Activated T-cell treated with anti-CD3 and anti-CD28 coated beads, Interleukin-2, amount 50 U/mL, for 24 hours (primary cell): ENCODE results near the gene C16orf90.
A peak's percentile ranks its signal among the peaks of the same experiment; 100 is the strongest.
"Not testable (repeated sequence)": the region's sequence is repeated elsewhere in the genome, so short reads cannot be mapped to it uniquely, and the experiment has no call there.

ENCODE experiments used
- DNase-seq: peaks from one replicate; pipeline ENCODE4 v3.0.0-alpha.2; 2020
- H3K27ac Mint-ChIP-seq: 2 replicates; pipeline ENCODE4 v1.8.0; 2020; ENCODE audit warnings: mild to moderate bottlenecking, mixed read lengths
- H3K27me3 Mint-ChIP-seq: 2 replicates; pipeline ENCODE4 v1.8.0; 2020; ENCODE audit warnings: mixed read lengths
- H3K36me3 Mint-ChIP-seq: 2 replicates; pipeline ENCODE4 v1.8.0; 2020; ENCODE audit warnings: low read depth, mixed read lengths
- H3K4me1 Mint-ChIP-seq: 2 replicates; pipeline ENCODE4 v1.8.0; 2020; ENCODE audit warnings: low read depth, mixed read lengths
- H3K4me3 Mint-ChIP-seq: 2 replicates; pipeline ENCODE4 v1.8.0; 2020; ENCODE audit warnings: mild to moderate bottlenecking, moderate library complexity, mixed read lengths
- H3K9me3 Mint-ChIP-seq: 2 replicates; pipeline ENCODE4 v1.8.0; 2020; ENCODE audit warnings: mixed read lengths

The C16orf90 gene

GRCh38 chr16:3481696-3482658, 13.3 kb downstream of the C16orf90 start:
- no peak for DNase-seq
- H3K9me3 Mint-ChIP-seq, result no peaks in the 10 kb centered on the region
- no peaks in the 10 kb centered on the region for H3K27me3 Mint-ChIP-seq
- H3K27ac Mint-ChIP-seq, result peak overlapping the region; percentile 66
- H3K36me3 Mint-ChIP-seq, result peaks cover 82% of the 10 kb centered on the region
- peaks cover 20% of the 10 kb centered on the region for H3K4me1 Mint-ChIP-seq
- H3K4me3 Mint-ChIP-seq, result no peak overlapping the region

DNA sequence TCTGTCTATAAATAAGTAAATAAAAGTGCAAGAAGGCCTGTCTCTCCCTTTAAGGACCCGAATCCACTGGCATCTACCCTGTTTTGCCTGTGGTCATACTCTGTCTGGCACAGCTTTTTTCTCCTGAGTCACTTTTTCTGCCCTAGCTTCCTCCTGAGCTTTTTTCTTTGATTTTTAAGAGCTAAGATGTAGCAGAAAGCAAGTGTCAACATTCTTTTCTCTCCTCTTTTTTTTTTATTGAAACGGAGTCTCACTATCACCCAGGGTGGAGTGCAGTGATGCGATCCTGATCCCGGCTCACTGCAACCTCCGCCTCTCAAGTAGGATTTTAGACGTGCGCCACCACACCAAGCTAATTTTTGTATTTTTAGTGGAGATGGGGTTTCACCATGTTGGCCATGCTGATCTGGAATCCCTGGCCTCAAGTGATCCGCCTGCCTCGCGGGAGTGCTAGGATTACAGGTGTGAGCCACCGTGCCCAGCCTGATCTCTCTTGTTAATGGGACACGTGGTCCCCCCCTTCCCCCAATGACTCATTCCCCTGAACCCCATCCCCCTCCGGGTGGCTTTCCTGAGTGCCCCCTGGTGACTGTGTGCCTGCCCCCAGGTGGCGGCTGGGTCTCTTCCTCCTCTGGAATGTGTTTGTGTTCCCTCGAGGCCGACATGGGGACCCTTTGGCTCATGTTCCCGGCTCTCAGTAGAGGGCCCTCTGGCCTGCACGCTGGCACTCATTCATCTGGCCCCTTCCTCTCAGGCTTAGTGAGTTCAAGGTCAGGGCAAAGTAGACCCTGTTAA, 14.2 kb downstream of the C16orf90 start:
- Mint-ChIP-seq H3K36me3 (peaks cover 79% of the 10 kb centered on the region), H3K9me3 (no peaks in the 10 kb centered on the region), H3K4me3 (no peak overlapping the region), H3K4me1 (peaks cover 20% of the 10 kb centered on the region), H3K27ac (peak overlapping the region; percentile 68), H3K27me3 (no peaks in the 10 kb centered on the region)
- no peak for DNase-seq

GRCh38 chr16:3479654-3480216, 15.6 kb downstream of the C16orf90 start:
- no peaks in the 10 kb centered on the region for H3K27me3 Mint-ChIP-seq
- peaks cover 20% of the 10 kb centered on the region for H3K4me1 Mint-ChIP-seq
- no peaks in the 10 kb centered on the region for H3K9me3 Mint-ChIP-seq
- peaks cover 73% of the 10 kb centered on the region for H3K36me3 Mint-ChIP-seq
- H3K27ac Mint-ChIP-seq, result peak overlapping the region; percentile 72
- no peak for DNase-seq
- no peak overlapping the region for H3K4me3 Mint-ChIP-seq

GRCh38 chr16:3478242-3478925, 16.9 kb downstream of the C16orf90 start:
- H3K36me3 Mint-ChIP-seq, result peaks cover 60% of the 10 kb centered on the region
- peaks cover 21% of the 10 kb centered on the region for H3K4me1 Mint-ChIP-seq
- DNase-seq, result no peak
- no peaks in the 10 kb centered on the region for H3K9me3 Mint-ChIP-seq
- H3K4me3 Mint-ChIP-seq, result no peak overlapping the region
- no peaks in the 10 kb centered on the region for H3K27me3 Mint-ChIP-seq
- peak overlapping the region; percentile 57 for H3K27ac Mint-ChIP-seq

DNA sequence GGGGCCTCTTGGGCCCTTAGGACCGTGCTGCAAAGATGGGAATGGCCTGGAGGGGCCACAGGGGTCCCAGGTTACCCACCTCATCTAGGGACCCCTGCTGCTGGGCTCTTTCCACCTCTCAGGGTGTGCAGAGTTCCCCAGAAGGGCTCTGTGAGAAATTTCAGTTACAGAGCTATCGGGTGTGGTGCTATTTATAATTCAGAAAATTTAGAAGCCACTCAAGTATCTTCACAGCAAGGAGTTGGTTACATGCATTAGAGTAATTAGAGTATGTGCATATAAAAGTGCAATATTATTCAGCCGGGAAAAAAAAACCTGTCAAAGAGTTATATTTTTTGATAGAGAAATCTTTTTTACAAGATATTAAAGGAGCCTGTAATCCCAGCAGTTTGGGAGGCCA, 18.9 kb downstream of the C16orf90 start:
- H3K27ac Mint-ChIP-seq, result no peak overlapping the region
- H3K4me1 Mint-ChIP-seq, result peaks cover 32% of the 10 kb centered on the region
- H3K9me3 Mint-ChIP-seq, result peaks cover 3% of the 10 kb centered on the region
- peaks cover 55% of the 10 kb centered on the region for H3K36me3 Mint-ChIP-seq
- no peaks in the 10 kb centered on the region for H3K27me3 Mint-ChIP-seq
- no peak overlapping the region for H3K4me3 Mint-ChIP-seq
- DNase-seq, result no peak

DNA sequence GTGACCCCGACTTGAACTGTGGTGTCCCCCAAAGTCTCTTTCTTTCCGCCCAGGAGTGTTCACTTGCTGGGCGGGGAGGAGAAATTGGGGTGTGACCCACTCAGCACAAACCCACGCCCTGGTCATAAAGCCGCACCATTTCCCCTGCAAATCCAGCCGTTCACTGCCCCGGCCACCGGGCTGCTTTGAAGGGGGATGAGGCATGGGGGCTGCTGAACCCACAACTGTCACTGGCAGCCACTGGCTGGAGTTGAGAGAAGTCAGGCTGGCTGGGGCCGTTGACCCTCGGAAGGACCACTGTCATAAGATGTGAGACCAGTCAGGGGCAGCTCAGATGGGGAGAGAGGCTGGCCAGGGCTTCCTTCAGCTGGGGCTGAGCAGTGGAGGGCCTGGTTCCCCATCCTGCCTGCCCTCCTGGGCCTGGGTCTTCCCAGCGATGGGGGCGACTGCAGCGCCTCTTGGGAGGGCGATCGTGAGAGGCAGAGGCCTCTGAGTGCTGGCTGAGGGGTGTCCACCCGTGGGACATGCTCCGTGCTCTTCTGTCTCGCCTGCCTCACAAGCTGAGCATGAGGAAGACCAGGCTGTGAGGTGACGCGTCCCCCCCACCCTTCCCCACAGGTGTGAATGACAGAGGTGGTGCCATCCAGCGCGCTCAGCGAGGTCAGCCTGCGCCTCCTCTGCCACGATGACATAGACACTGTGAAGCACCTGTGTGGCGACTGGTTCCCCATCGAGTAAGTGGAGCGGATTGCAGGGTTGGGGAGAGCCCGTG, 19.5 kb downstream of the C16orf90 start:
- H3K4me3 Mint-ChIP-seq, result no peak overlapping the region
- H3K4me1 Mint-ChIP-seq, result peaks cover 31% of the 10 kb centered on the region
- H3K27ac Mint-ChIP-seq, result no peak overlapping the region
- H3K27me3 Mint-ChIP-seq, result no peaks in the 10 kb centered on the region
- no peak for DNase-seq
- H3K36me3 Mint-ChIP-seq, result peaks cover 50% of the 10 kb centered on the region
- H3K9me3 Mint-ChIP-seq, result peaks cover 3% of the 10 kb centered on the region

DNA sequence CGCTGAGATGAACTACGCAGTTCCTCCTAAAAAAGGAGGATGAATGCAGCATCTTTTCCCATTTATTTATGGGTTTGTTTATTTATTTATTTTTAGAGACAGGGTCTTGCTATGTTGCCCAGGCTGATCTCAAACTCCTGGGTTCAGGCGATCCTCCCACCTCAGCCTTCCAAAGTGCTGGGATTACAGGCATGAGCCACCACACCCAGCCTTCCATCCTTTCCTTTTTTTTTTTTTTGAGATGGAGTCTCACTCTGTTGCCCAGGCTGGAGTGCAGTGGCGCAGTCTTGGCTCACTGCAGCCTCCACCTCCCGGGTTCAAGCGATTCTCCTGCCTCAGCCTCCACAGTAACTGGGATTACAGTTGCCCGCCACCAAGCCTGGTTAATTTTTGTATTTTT, 20.4 kb downstream of the C16orf90 start:
- not testable (repeated sequence) for H3K27me3 Mint-ChIP-seq, H3K9me3 Mint-ChIP-seq, H3K27ac Mint-ChIP-seq, H3K4me3 Mint-ChIP-seq, DNase-seq
- Mint-ChIP-seq H3K36me3 (peaks cover 48% of the 10 kb centered on the region), H3K4me1 (peaks cover 32% of the 10 kb centered on the region)

GRCh38 chr16:3474136-3474779, 21.0 kb downstream of the C16orf90 start:
- DNase-seq, result no peak

GRCh38 chr16:3473596-3473943, 21.7 kb downstream of the C16orf90 start:
- peaks cover 35% of the 10 kb centered on the region for H3K36me3 Mint-ChIP-seq
- DNase-seq, H3K27me3 Mint-ChIP-seq, H3K27ac Mint-ChIP-seq, H3K9me3 Mint-ChIP-seq, H3K4me3 Mint-ChIP-seq: not testable (repeated sequence)
- peaks cover 28% of the 10 kb centered on the region for H3K4me1 Mint-ChIP-seq

More at GRCh38 chr16:3474136-3474779, 21.0 kb downstream of the C16orf90 start:
- no peak overlapping the region for H3K4me3 Mint-ChIP-seq
- peaks cover 3% of the 10 kb centered on the region for H3K9me3 Mint-ChIP-seq
- peaks cover 29% of the 10 kb centered on the region for H3K4me1 Mint-ChIP-seq
- no peaks in the 10 kb centered on the region for H3K27me3 Mint-ChIP-seq
- H3K27ac Mint-ChIP-seq, result no peak overlapping the region
- H3K36me3 Mint-ChIP-seq, result peaks cover 42% of the 10 kb centered on the region

DNA sequence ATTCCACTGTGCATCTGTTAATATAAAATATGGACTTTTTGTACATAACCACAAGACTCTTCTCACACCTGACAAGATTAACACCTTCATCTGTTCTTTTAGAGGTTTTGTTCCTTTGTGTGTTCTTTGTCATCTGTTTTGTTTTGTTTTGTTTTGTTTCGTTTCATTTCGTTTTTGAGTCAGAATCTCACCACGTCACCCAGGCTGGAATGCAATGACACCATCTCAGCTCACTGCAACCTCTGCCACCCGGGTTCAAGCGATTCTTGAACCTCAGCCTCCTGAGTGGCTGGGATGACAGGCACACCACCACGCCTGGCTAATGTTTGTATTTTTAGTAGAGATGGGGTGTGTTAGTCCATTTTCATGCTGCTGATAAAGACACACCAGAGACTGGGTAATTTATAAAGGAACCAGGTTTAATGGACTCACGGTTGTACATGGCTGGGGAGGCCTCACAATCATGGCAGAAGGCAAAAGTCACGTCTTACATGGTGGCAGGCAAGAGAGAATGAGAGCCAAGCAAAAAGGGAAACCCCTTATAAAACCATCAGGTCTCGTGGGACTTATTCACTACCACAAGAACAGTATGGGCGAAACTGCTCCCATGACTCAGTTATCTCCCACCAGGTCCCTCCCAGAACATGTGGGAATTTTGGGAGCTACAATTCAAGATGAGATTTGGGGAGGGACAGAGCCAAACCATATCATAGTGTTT, 22.3 kb downstream of the C16orf90 start:
- no peak overlapping the region for H3K4me3 Mint-ChIP-seq
- H3K27me3 Mint-ChIP-seq, result no peaks in the 10 kb centered on the region
- H3K27ac Mint-ChIP-seq, result peak overlapping the region; percentile 85
- H3K4me1 Mint-ChIP-seq, result peaks cover 30% of the 10 kb centered on the region
- peaks cover 3% of the 10 kb centered on the region for H3K9me3 Mint-ChIP-seq
- H3K36me3 Mint-ChIP-seq, result peaks cover 35% of the 10 kb centered on the region
- DNase-seq, result no peak

- Mint-ChIP-seq H3K4me1 (peaks cover 44% of the 10 kb centered on the region), H3K27ac (peak overlapping the region; percentile 50), H3K9me3 (peaks cover 3% of the 10 kb centered on the region), H3K36me3 (peaks cover 43% of the 10 kb centered on the region), H3K27me3 (no peaks in the 10 kb centered on the region), H3K4me3 (no peak overlapping the region)
- no peak for DNase-seq
Measured at GRCh38 chr16:3471518-3472176, 23.6 kb downstream of the C16orf90 start.

GRCh38 chr16:3470723-3471122, 24.6 kb downstream of the C16orf90 start:
- peaks cover 50% of the 10 kb centered on the region for H3K36me3 Mint-ChIP-seq

More at GRCh38 chr16:3470723-3471122, 24.6 kb downstream of the C16orf90 start:
- Mint-ChIP-seq H3K9me3 (peaks cover 3% of the 10 kb centered on the region), H3K27me3 (no peaks in the 10 kb centered on the region), H3K27ac (no peak overlapping the region), H3K4me1 (peaks cover 53% of the 10 kb centered on the region), H3K4me3 (no peak overlapping the region)
- no peak for DNase-seq
